NB4 (cell line): ENCODE measurements around the gene DDX20.

Source experiments
- DNase-seq: peaks from one replicate; pipeline ENCODE4 v3.0.0; 2010; ENCODE audit warnings: low read depth
- H3K4me3 ChIP-seq: one replicate; pipeline ENCODE4 v1.5.1; 2011; ENCODE audit warnings: mild to moderate bottlenecking, low read depth, low read length, moderate library complexity
- MYC ChIP-seq: IDR thresholded peaks from 2 replicates; pipeline ENCODE4 v1.6.1; 2011; ENCODE audit warnings: low read depth, low read length
- POLR2A ChIP-seq: IDR thresholded peaks from 2 replicates; pipeline ENCODE4 v1.6.1; 2011; ENCODE audit warnings: mild to moderate bottlenecking; ENCODE audit not compliant: insufficient read length; ENCODE audit errors: extremely low read depth
- TF ChIP-seq, protein P1 (sequence below): IDR thresholded peaks from 2 replicates; pipeline ENCODE4 v1.6.1; 2011; ENCODE audit warnings: low read depth, low read length
- TF ChIP-seq, protein P2 (sequence below): IDR thresholded peaks from one replicate; pipeline ENCODE4 v1.5.1; 2012; ENCODE audit warnings: low read depth, low read length

The DDX20 gene

DNA sequence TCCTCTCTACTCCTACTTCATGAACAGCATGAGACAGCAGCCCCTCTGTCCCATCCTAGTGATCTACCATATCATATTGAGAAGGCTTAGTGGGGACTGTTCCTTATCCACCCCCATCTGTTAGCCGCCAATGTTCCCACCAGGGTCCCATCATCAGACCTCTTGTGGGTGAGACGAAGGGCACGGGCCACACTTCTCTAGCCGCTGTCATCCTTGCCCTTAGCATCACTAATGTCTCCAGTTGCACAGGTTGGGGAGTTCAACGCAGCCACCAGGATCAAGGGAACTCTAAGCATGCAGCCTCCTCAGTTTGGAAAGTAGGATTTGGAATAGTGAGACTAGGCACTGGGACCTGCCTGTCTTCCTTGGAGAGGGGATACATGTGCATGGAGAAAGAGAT, 36.6 kb upstream of the DDX20 start:
- no peak overlapping the region for H3K4me3 ChIP-seq
- TF ChIP-seq POLR2A (no peak), MYC (no peak)
- TF ChIP-seq, protein P1, sequence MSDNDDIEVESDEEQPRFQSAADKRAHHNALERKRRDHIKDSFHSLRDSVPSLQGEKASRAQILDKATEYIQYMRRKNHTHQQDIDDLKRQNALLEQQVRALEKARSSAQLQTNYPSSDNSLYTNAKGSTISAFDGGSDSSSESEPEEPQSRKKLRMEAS = no peak
- no peak for DNase-seq

DNA sequence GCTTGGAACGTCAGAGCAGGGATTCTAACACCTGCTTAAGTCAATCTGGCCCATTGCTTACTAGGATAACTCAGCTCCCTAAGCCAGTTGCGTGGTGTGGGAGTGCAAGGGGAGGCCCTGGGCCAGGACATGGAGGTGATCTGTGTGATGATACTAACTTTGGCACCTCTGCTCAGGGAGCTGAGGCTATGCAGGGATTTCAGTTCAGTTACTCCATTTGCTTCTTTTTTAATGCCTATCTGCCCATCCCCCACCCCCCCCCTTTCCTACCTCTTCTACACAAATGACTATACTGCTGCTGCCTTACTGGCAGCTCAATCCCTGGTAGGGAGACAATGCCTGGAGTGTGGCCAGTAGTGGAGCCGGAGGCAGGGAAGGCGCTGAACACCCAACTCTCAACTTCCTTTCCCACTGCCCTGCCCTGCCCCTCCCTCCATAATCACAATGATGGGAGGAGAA, 36.0 kb upstream of the DDX20 start:
- TF ChIP-seq, protein P2, sequence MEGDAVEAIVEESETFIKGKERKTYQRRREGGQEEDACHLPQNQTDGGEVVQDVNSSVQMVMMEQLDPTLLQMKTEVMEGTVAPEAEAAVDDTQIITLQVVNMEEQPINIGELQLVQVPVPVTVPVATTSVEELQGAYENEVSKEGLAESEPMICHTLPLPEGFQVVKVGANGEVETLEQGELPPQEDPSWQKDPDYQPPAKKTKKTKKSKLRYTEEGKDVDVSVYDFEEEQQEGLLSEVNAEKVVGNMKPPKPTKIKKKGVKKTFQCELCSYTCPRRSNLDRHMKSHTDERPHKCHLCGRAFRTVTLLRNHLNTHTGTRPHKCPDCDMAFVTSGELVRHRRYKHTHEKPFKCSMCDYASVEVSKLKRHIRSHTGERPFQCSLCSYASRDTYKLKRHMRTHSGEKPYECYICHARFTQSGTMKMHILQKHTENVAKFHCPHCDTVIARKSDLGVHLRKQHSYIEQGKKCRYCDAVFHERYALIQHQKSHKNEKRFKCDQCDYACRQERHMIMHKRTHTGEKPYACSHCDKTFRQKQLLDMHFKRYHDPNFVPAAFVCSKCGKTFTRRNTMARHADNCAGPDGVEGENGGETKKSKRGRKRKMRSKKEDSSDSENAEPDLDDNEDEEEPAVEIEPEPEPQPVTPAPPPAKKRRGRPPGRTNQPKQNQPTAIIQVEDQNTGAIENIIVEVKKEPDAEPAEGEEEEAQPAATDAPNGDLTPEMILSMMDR = no peak
- TF ChIP-seq, protein P1 = no peak
- TF ChIP-seq MYC (no peak), POLR2A (no peak)
- H3K4me3 ChIP-seq = no peak overlapping the region
- no peak for DNase-seq

DNA sequence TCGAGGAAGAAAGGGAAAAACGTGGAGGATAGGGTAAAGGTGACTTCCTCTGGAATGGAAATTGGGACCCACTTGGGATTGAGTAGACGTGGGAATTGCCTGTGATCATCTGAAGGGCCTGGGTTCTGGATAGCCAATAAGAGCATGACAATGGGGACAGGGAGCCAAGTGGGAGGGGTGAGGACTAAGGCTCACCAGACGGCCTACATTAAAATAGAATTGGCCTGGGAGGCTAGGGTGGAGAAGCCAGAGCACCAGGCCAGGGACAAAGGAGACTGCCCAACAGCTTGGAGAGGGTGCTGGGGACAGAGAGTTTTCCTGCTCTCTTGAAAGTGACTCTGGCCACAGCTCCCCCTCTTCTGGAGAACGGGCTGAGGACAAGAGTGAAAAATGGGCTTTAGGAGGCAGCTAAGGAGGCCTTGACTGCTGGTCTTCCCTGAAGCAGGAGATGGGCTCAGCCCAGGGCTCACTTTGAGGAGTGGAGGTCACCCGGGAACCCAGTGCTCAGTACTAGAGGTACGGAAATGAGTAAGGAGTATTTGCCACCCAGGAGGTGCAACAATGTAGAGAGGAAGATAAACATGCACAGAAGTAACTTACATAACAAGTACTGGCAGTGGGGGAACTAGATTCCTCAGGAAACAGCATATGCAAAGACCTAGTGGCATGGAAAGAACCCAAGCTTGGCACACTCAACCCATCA, 35.3 kb upstream of the DDX20 start:
- no peak overlapping the region for H3K4me3 ChIP-seq
- no peak for DNase-seq
- no peak for TF ChIP-seq MYC
- TF ChIP-seq, protein P1 = no peak
- no peak for TF ChIP-seq POLR2A
- TF ChIP-seq, protein P2 = no peak

DNA sequence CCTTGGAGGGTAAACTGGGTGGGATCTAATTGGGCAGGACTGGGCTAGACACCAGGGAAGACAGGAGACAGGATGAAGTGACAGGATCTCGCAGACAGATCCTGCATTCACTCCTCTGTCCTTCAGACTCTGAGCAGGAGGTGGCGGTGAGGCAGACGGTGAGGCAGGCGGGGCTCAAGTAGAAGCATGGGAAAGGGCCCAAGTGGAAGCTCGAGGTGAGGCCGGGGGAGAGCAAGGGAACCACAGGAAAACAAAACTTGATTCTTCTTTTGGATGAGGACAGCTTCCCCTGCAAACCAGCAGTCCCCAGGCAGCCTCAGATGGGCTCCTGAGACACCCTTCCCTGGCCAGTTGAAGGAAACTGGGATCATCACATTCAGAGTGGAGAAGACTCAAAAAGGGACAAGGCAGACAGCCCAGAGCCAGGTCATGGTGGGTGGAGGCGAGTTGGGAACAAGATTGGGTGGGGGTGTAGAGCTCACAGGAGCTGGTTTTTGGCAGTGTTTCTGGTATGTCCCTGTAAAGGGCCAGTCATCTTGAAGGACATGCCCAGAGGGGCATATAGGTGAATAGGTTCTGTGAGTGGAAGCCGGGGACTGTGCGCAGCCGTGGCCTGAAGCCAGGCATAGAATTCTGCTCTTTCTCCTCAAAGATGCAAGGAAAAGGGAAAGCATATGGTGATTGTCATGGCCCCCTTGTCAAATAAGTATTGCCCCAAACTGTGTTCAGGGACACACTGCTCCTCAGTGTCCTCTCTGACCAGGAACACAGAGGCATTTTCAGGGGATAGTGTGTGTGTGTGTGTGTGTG, 34.5 kb upstream of the DDX20 start:
- DNase-seq = no peak
- no peak overlapping the region for H3K4me3 ChIP-seq
- TF ChIP-seq, protein P1 = no peak

DNA sequence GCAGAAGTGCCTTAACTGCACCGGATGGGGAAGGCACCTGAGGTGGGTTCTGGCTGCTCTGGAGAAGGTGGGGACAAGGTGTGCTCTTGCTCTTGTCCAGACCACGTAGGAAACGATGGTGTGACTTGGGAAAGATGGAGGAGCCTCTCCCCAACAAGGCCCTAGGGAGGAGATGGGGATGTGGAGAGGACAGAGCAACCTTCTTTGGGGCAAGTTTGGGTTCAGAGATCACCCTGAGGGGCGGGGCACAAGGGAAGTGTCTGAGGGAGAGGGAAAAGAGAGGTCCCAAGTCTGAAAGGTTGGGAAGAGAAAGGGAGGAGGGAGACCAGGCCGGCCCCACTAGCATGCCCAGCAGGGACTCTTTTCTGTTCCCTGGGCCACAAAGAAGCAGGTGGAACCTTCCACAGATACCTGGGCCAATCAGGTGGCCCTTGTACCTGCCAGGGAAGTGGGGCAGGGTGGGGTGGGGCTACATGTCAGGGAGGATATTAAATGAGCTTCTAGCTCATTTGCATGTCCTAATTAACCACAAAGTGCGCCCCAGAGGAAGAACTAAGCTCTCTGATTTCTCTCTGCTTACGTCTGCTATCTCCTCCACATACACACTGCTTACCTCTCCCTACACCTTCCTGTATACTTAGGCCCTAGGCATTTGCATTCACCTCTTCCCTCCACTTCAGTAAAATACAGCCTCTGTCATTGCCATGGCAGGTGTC, 32.5 kb upstream of the DDX20 start:
- TF ChIP-seq, protein P2 = no peak
- TF ChIP-seq, protein P1 = no peak
- TF ChIP-seq POLR2A = no peak
- no peak for TF ChIP-seq MYC
- DNase-seq = no peak
- H3K4me3 ChIP-seq = no peak overlapping the region

DNA sequence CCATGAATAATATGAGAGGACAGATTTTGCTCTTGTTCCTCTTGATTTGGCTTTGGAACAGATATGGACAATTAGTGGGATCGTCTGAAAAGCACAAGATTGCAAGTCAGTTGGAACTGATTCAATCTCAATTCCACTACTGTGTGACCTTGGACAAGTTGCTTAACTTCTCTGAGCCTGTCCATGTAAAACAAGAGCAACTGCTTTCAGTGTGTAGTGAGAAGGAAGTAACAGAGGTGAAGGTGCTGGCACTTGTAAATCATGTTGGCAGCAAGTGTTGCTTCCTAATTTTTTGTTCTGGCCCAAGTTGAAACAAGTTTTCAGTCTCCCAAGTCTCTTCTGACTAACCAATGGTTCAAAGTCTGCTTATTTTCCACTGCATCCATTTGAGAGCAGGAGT, 31.8 kb upstream of the DDX20 start:
- no peak for DNase-seq
- TF ChIP-seq POLR2A (no peak), MYC (no peak)
- TF ChIP-seq, protein P1 = no peak
- TF ChIP-seq, protein P2 = no peak
- H3K4me3 ChIP-seq = no peak overlapping the region
